Breast epithelium (tissue), 4 donors: ENCODE data around the gene EN1. TPM values are rescaled to one million over a fixed set of nuclear protein-coding genes. Genes with fewer than 3 reads are reported as not detected.
A peak's percentile ranks its signal among the peaks of the same experiment; 100 is the strongest.

Source experiments
- DNase-seq, 2 donors: peaks; one replicate each; pipeline ENCODE4 v3.0.0-alpha.2; 2019; ENCODE audit warnings: low spot score in 2 of 2
- H3K27ac ChIP-seq, 2 donors: fragments of 200-600 bp; sonication (generic) in 1 of 2; one replicate each; pipeline ENCODE4 v1.5.1; 2016 to 2019; ENCODE audit warnings: mild to moderate bottlenecking in 1 of 2
- H3K27me3 ChIP-seq, 2 donors: fragments of 200-600 bp; sonication (generic) in 1 of 2; one replicate each; pipeline versions ENCODE4 v1.5.1 to v1.6.0; 2017 to 2019; ENCODE audit warnings: control low read depth in 1 of 2, mild to moderate bottlenecking in 1 of 2
- H3K36me3 ChIP-seq: fragments of 200-600 bp; one replicate; pipeline ENCODE4 v1.5.1; 2019
- H3K4me1 ChIP-seq, 2 donors: fragments of 200-600 bp; sonication (generic); one replicate each; pipeline ENCODE4 v1.5.1; 2016 to 2019; ENCODE audit warnings: control low read depth in 1 of 2
- H3K4me3 ChIP-seq, 3 donors: fragments of 200-600 bp; sonication (generic); 1 replicate in 2 of 3; 2 replicates in 1 of 3; pipeline ENCODE4 v1.5.1; 2016 to 2019; ENCODE audit warnings: mild to moderate bottlenecking in 3 of 3, moderate library complexity in 2 of 3
- H3K9me3 ChIP-seq, 2 donors: fragments of 200-600 bp; sonication (generic) in 1 of 2; one replicate each; pipeline ENCODE4 v1.5.1; 2016 to 2019; ENCODE audit warnings: control low read depth in 1 of 2
- CTCF ChIP-seq, 3 donors: fragments of 450-650 bp; IDR thresholded peaks; one replicate each; pipeline ENCODE4 v1.5.1; 2016 to 2017; ENCODE audit warnings: antibody characterized with exemption in 3 of 3, mild to moderate bottlenecking in 3 of 3, moderate library complexity in 3 of 3
- POLR2A ChIP-seq: fragments of 450-650 bp; IDR thresholded peaks from one replicate; pipeline ENCODE4 v1.6.1; 2016; ENCODE audit warnings: antibody characterized with exemption, mild to moderate bottlenecking, moderate library complexity
- POLR2AphosphoS5 ChIP-seq, 3 donors: sonication (generic); formaldehyde crosslinking; IDR thresholded peaks; one replicate each; pipeline ENCODE4 v1.6.1; 2017; ENCODE audit warnings: antibody characterized with exemption in 3 of 3
- intact Hi-C: fragments of 100-400 bp; cut with DNase I; formaldehyde crosslinking; loops from one replicate; pipeline ENCODE4 v1.15.1; 2023; ENCODE audit warnings: low total_unique reads
- total RNA-seq, 3 donors: library from RNA; depleted of rRNA; stranded (reverse); fragments of >200 nt; gene quantifications; one replicate each; pipeline ENCODE4 v1.1.0, GENCODE V29; 2016

EN1 gene
- total RNA-seq, 3 donors from 2014 or later: 0.29 to 6.4 (median 1.6) TPM

GRCh38 chr2:118842661-118843482 is 4.6 kb downstream of the EN1 start:
- Histone ChIP-seq H3K4me3 (peak overlapping the region; percentile 24 to 57 (median 49)), H3K27ac (no peak overlapping the region), H3K9me3 (no peaks in the 10 kb centered on the region), H3K4me1 (peaks cover 0 to 7% of the 10 kb centered on the region in 2 donors), H3K27me3 (peaks cover 0 to 95% of the 10 kb centered on the region in 2 donors), H3K36me3 (no peaks in the 10 kb centered on the region)
- TF ChIP-seq CTCF (IDR thresholded peaks at IDR 0.05) (no peak), POLR2A (no peak), POLR2AphosphoS5 (IDR thresholded peaks at IDR 0.05) (no peak)
- intact Hi-C loops: no loop called here
- no peak for DNase-seq

DNA sequence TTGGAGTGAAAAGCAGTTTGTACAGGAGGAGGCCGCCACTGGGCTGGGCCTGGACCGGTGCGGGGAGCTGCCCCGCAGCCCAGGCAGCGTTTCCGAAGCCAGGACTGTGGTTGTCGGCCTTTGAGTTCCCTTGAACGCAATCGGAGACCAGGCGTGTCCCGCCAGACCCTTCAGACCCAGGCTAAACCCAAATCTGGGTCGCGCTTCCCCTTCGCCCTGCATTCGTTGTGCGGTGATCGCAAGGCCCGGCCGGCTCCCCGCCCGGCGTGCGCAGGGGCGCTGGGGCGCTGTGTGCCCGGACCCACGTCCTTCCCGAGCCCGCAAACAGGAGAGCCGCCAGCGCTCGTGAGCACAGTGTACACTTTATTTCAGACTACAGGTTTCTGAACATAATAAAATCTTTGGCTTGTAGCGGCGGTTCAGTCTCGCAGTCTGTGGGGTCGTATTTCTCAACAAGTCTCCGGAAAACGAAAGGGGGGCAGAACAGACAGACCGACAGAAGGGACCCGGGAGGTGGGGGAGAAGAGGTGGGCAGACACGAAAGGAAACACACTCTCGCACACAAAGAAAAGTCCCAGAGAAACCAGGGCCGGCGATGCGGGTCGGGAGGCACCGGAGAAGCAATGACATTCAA is 5.5 kb downstream of the EN1 start:
- H3K4me3 ChIP-seq: peak overlapping the region; percentile 24 to 49 (median 48)
- H3K4me1 ChIP-seq: peaks cover 0 to 6% of the 10 kb centered on the region in 2 donors
- H3K9me3 ChIP-seq: no peaks in the 10 kb centered on the region
- TF ChIP-seq POLR2A (no peak), POLR2AphosphoS5 (IDR thresholded peaks at IDR 0.05) (no peak), CTCF (IDR thresholded peaks at IDR 0.05) (no peak)
- peaks cover 0 to 96% of the 10 kb centered on the region in 2 donors for H3K27me3 ChIP-seq
- no peak for DNase-seq
- H3K27ac ChIP-seq: no peak overlapping the region
- intact Hi-C loops: no loop called here
- H3K36me3 ChIP-seq: no peaks in the 10 kb centered on the region

DNA sequence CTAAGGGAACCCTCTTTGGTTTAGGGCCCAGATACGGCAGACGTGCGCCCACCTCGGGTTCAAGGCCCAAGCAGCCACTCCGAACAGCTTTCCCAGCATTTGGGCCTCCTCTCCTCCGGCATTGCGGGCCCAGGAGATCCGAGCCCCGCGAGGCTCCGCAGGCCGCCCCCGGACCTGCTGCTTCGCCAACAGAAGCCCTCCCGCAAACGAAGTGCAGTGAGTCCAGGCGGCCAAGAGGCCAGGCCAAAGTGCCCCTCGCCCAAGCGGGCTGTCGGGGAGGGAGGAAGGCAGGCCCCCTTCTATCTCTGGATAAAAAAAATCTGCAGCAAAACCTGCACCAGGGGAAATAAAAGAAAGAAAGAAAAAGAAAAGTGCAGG is 6.0 kb downstream of the EN1 start:
- no peaks in the 10 kb centered on the region for H3K9me3 ChIP-seq
- no peak for TF ChIP-seq CTCF (IDR thresholded peaks at IDR 0.05)
- H3K27me3 ChIP-seq: peaks cover 0 to 97% of the 10 kb centered on the region in 2 donors
- intact Hi-C loops: no loop called here
- peak overlapping the region; percentile 24 to 49 (median 48) for H3K4me3 ChIP-seq
- DNase-seq: no peak
- H3K27ac ChIP-seq: no peak overlapping the region
- peaks cover 0 to 6% of the 10 kb centered on the region in 2 donors for H3K4me1 ChIP-seq
- no peaks in the 10 kb centered on the region for H3K36me3 ChIP-seq

DNA sequence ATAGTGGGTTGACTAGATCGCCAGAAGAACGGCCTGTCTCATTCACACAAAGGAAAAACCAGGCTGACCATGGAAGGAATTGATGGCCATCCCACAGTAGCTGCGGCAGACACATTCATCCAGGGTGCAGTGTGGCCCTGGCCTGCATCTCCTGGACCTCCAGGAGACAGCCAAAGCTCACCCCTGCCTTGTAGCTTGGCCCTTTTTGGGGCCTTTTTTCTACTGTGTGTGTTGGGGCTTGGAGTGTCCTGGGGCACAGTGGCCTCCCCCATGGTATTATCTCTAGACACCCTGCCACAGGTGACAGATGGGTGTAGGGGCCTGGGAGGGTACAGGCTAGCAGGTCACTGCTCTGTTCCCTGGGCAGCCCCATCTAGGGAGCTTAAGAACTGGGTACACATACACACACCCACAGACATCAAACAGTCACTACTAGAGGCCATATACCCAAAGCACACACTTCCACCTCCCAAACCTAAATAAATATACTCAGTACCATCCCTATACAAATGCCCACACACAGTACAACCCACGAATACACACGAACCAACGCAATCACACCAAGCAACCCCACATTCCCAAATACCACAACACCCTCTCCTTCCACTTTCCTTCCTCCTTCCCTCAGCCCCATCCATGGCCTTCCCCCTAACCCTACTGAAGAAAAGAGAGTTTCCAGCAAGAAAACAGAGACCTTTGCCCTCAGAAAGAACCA is 8.6 kb downstream of the EN1 start:
- no peak overlapping the region for H3K27ac ChIP-seq
- TF ChIP-seq CTCF (IDR thresholded peaks at IDR 0.05) (no peak), POLR2A (no peak), POLR2AphosphoS5 (IDR thresholded peaks at IDR 0.05) (no peak)
- no peaks in the 10 kb centered on the region for H3K36me3 ChIP-seq
- peaks cover 0 to 99% of the 10 kb centered on the region in 2 donors for H3K27me3 ChIP-seq
- no peak for DNase-seq
- H3K4me3 ChIP-seq: no peak overlapping the region
- no peaks in the 10 kb centered on the region for H3K9me3 ChIP-seq
- peaks cover 3 to 6% of the 10 kb centered on the region in 2 donors for H3K4me1 ChIP-seq
- intact Hi-C loops: no loop called here

DNA sequence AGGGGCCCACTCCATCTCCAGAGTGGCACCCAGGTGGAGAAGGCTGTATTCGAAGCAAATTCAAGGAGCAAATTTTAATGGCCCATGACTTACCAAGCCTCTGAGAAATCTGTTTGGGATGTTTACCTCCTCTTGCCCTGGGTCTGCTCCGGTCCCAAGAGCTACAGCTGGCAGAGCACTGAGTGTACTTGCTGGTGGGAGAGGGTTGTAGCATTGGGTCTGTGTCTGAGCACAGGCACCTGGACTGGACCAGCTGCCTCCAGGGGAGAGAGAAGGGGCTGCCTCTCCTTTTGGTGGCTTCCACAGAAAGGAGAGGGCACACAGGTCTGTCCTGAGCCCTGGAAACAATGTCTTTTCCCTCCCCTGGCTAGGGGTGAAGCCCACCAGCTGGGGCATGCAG is 9.8 kb downstream of the EN1 start:
- intact Hi-C loops: no loop called here
- H3K27me3 ChIP-seq: peaks cover 0 to 99% of the 10 kb centered on the region in 2 donors
- TF ChIP-seq POLR2AphosphoS5 (IDR thresholded peaks at IDR 0.05) (no peak), CTCF (IDR thresholded peaks at IDR 0.05) (no peak), POLR2A (no peak)
- H3K4me3 ChIP-seq: no peak overlapping the region
- H3K36me3 ChIP-seq: no peaks in the 10 kb centered on the region
- no peak for DNase-seq
- peaks cover 2 to 3% of the 10 kb centered on the region in 2 donors for H3K4me1 ChIP-seq
- H3K27ac ChIP-seq: no peak overlapping the region
- no peaks in the 10 kb centered on the region for H3K9me3 ChIP-seq
